T-helper 1 cell treated with Interleukin-12 subunit alpha and Interleukin-12 subunit beta and Interleukin-4 antibody, amounts not matched to agents 30 μg/mL and 1 μg/mL, for 36 hours (primary cell): ENCODE measurements around the gene EXTL2.
"Not testable (repeated sequence)": the region's sequence is repeated elsewhere in the genome, so short reads cannot be mapped to it uniquely, and the experiment has no call there.

Source experiments
- H3K27ac Mint-ChIP-seq: one replicate; pipeline ENCODE4 v1.8.0; 2021; ENCODE audit warnings: mild to moderate bottlenecking, mixed read lengths
- H3K27me3 Mint-ChIP-seq: one replicate; pipeline ENCODE4 v1.8.0; 2021; ENCODE audit warnings: low read depth, mixed read lengths
- H3K36me3 Mint-ChIP-seq: one replicate; pipeline ENCODE4 v1.8.0; 2021; ENCODE audit warnings: low read depth, mixed read lengths
- H3K4me1 Mint-ChIP-seq: one replicate; pipeline ENCODE4 v1.8.0; 2021; ENCODE audit warnings: low read depth, mixed read lengths
- H3K4me3 Mint-ChIP-seq: one replicate; pipeline ENCODE4 v1.8.0; 2021; ENCODE audit warnings: mild to moderate bottlenecking, moderate library complexity, mixed read lengths
- H3K9me3 Mint-ChIP-seq: one replicate; pipeline ENCODE4 v1.8.0; 2021; ENCODE audit warnings: mixed read lengths

The EXTL2 gene

DNA sequence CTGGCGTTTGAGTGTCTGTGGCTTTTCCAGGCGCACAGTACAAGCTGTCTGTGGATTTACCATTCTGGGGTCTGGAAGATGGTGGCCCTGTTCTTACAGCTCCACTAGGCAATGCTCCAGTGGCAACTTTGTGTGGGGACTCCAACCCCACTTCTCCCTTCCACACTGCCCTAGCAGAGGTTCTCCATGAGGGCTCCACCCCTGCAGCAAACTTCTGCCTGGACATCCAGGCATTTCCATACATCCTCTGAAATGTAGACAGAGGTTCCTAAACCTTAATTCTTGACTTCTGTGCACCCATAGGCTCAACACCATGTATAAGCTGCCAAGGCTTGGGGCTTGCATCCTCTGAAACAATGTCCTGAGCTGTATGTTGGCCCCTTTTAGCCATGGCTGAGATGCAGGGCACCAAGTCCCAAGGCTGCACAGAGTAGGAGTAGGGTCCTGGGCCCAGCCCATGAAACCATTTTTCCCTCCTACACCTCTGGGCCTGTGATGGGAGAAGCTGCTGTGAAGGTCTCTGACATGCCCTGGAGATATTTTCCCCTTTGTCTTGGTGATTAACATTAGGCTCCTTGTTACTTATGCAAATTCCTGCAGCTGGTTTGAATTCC is 4.7 kb downstream of the EXTL2 start:
- Mint-ChIP-seq H3K9me3 (peaks cover 19% of the 10 kb centered on the region), H3K4me1 (peaks cover 15% of the 10 kb centered on the region)
- H3K36me3 Mint-ChIP-seq, H3K27me3 Mint-ChIP-seq, H3K27ac Mint-ChIP-seq, H3K4me3 Mint-ChIP-seq: not testable (repeated sequence)

- H3K4me1 Mint-ChIP-seq, H3K27ac Mint-ChIP-seq, H3K27me3 Mint-ChIP-seq, H3K36me3 Mint-ChIP-seq, H3K4me3 Mint-ChIP-seq: not testable (repeated sequence)
- H3K9me3 Mint-ChIP-seq, result peaks cover 19% of the 10 kb centered on the region
Observed at GRCh38 chr1:100889007-100889406, 5.6 kb downstream of the EXTL2 start.

DNA sequence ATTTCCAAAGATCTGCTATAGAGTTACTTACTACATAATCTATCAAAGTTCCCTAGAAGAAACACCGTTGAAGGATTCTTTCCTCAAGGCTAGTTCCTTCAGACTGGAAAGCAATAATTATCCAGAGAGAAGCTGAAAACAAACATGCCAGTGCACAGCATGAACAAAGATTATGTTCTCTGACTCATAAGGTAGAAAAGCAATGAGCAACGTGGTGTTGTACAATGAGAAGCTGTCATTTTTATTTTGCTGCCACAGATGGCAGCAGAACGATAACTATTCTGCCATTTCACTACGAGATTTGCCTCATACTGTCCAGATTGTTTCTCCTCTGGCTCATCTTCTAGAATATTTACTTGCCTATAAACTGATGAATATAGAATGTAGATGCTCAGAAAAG is 10.7 kb downstream of the EXTL2 start:
- H3K9me3 Mint-ChIP-seq, result peaks cover 7% of the 10 kb centered on the region
- peaks cover 3% of the 10 kb centered on the region for H3K36me3 Mint-ChIP-seq
- H3K27me3 Mint-ChIP-seq, result no peaks in the 10 kb centered on the region
- H3K27ac Mint-ChIP-seq, result no peak overlapping the region
- no peak overlapping the region for H3K4me3 Mint-ChIP-seq
- no peaks in the 10 kb centered on the region for H3K4me1 Mint-ChIP-seq

- Mint-ChIP-seq H3K9me3 (no peaks in the 10 kb centered on the region), H3K27ac (no peak overlapping the region), H3K4me3 (no peak overlapping the region), H3K36me3 (no peaks in the 10 kb centered on the region), H3K4me1 (no peaks in the 10 kb centered on the region), H3K27me3 (no peaks in the 10 kb centered on the region)
Observed at GRCh38 chr1:100882698-100883097, 11.9 kb downstream of the EXTL2 start.

DNA sequence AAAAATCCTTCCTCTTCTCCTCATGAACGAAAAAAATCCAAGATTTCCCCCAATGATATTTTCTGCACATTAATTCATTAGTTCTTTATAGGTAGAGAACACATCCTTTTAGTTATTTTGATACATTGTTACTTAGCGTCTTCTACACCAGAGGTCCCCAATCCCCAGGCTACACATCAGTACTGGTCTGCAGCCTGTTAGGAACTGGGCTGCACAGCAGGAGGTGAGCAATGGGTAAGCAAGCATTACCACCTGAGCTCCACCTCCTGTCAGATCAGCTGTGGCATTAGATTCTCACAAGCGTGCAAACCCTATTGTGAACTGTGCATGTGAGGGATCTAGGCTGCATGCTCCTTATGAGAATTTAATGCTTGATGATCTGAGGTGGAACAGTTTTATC is 13.0 kb downstream of the EXTL2 start:
- H3K9me3 Mint-ChIP-seq, result no peaks in the 10 kb centered on the region
- H3K36me3 Mint-ChIP-seq, result no peaks in the 10 kb centered on the region
- H3K27ac Mint-ChIP-seq, result no peak overlapping the region
- H3K4me3 Mint-ChIP-seq, result no peak overlapping the region
- no peaks in the 10 kb centered on the region for H3K27me3 Mint-ChIP-seq
- no peaks in the 10 kb centered on the region for H3K4me1 Mint-ChIP-seq

DNA sequence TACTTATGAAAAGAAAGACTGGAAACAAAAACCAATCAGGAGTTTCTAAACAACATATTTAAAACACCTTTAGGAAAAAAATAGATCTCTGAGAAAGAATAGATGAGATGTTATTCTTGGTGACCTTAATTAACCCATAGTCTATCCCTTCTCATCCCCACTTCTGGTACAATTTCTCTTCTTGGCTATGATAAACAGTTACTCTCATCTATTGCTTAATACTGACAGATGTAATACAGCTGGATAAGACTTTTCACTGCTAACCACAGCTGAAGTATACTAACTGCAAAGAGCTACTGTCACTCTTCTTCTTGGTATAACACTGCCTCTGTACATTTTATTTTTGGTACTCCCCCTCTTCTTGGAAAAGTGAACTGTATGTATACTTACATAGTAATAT is 15.2 kb downstream of the EXTL2 start:
- Mint-ChIP-seq H3K9me3 (no peaks in the 10 kb centered on the region), H3K4me1 (no peaks in the 10 kb centered on the region), H3K27me3 (peaks cover 5% of the 10 kb centered on the region), H3K36me3 (no peaks in the 10 kb centered on the region), H3K27ac (no peak overlapping the region), H3K4me3 (no peak overlapping the region)

DNA sequence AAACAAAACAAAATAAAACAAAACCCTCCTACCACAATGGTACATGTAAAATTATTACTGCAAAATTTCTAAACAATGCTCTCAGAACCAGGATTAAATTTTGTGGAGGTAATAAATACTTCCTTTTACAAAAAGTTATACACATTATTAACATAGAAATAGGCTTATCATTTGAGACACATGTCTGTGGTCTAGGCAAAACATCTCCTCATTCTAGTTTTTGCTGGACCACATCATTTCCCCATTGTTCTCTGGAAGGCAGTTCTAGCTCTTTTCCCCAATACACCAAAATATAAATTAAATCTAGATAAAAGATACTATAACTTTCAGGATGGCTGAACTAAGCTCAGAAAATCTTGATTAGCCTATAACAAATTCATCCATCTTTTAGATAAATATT is 18.4 kb downstream of the EXTL2 start:
- H3K4me1 Mint-ChIP-seq, result no peaks in the 10 kb centered on the region
- H3K4me3 Mint-ChIP-seq, result no peak overlapping the region
- no peaks in the 10 kb centered on the region for H3K9me3 Mint-ChIP-seq
- peaks cover 1% of the 10 kb centered on the region for H3K36me3 Mint-ChIP-seq
- H3K27ac Mint-ChIP-seq, result no peak overlapping the region
- H3K27me3 Mint-ChIP-seq, result peaks cover 5% of the 10 kb centered on the region

GRCh38 chr1:100875228-100875627 is 19.4 kb downstream of the EXTL2 start:
- Mint-ChIP-seq H3K36me3 (peaks cover 1% of the 10 kb centered on the region), H3K27me3 (peaks cover 5% of the 10 kb centered on the region), H3K4me1 (no peaks in the 10 kb centered on the region)

GRCh38 chr1:100874433-100874832 is 20.2 kb downstream of the EXTL2 start:
- no peak overlapping the region for H3K27ac Mint-ChIP-seq
- no peaks in the 10 kb centered on the region for H3K9me3 Mint-ChIP-seq
- H3K4me1 Mint-ChIP-seq, result no peaks in the 10 kb centered on the region
- H3K27me3 Mint-ChIP-seq, result peaks cover 5% of the 10 kb centered on the region
- H3K36me3 Mint-ChIP-seq, result peaks cover 1% of the 10 kb centered on the region
- H3K4me3 Mint-ChIP-seq, result no peak overlapping the region

More at GRCh38 chr1:100875228-100875627, 19.4 kb downstream of the EXTL2 start:
- Mint-ChIP-seq H3K4me3 (no peak overlapping the region), H3K27ac (no peak overlapping the region), H3K9me3 (no peaks in the 10 kb centered on the region)

DNA sequence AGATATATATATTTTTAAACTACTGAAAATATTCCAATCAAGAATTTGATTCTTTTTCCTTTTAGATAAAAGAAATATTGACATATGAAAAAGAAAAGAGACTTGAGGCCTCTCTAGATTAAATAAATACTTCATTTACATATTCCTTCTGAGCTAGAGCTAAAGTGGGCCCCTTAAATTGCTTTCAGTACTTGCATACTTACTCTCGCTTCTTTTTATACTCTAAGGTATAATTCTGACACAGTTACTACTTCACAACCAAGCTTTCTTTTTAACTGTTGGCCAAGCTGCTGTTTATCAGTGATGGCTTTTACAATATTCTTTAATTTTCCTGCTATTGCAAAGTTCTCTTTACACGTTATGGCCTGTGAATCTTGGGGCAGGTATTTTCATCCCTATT is 24.6 kb downstream of the EXTL2 start:
- Mint-ChIP-seq H3K27ac (no peak overlapping the region), H3K4me3 (no peak overlapping the region), H3K27me3 (peaks cover 2% of the 10 kb centered on the region), H3K4me1 (no peaks in the 10 kb centered on the region), H3K9me3 (no peaks in the 10 kb centered on the region), H3K36me3 (peaks cover 1% of the 10 kb centered on the region)

- H3K9me3 Mint-ChIP-seq, result no peaks in the 10 kb centered on the region
- H3K4me3 Mint-ChIP-seq, result no peak overlapping the region
- H3K27ac Mint-ChIP-seq, result no peak overlapping the region
- no peaks in the 10 kb centered on the region for H3K4me1 Mint-ChIP-seq
- no peaks in the 10 kb centered on the region for H3K27me3 Mint-ChIP-seq
- H3K36me3 Mint-ChIP-seq, result peaks cover 1% of the 10 kb centered on the region
Observed at GRCh38 chr1:100868364-100868995, 26.2 kb downstream of the EXTL2 start.

- no peaks in the 10 kb centered on the region for H3K9me3 Mint-ChIP-seq
- no peaks in the 10 kb centered on the region for H3K4me1 Mint-ChIP-seq
- no peak overlapping the region for H3K4me3 Mint-ChIP-seq
- no peaks in the 10 kb centered on the region for H3K36me3 Mint-ChIP-seq
- no peaks in the 10 kb centered on the region for H3K27me3 Mint-ChIP-seq
- no peak overlapping the region for H3K27ac Mint-ChIP-seq
Observed at GRCh38 chr1:100866901-100867206, 27.8 kb downstream of the EXTL2 start.

DNA sequence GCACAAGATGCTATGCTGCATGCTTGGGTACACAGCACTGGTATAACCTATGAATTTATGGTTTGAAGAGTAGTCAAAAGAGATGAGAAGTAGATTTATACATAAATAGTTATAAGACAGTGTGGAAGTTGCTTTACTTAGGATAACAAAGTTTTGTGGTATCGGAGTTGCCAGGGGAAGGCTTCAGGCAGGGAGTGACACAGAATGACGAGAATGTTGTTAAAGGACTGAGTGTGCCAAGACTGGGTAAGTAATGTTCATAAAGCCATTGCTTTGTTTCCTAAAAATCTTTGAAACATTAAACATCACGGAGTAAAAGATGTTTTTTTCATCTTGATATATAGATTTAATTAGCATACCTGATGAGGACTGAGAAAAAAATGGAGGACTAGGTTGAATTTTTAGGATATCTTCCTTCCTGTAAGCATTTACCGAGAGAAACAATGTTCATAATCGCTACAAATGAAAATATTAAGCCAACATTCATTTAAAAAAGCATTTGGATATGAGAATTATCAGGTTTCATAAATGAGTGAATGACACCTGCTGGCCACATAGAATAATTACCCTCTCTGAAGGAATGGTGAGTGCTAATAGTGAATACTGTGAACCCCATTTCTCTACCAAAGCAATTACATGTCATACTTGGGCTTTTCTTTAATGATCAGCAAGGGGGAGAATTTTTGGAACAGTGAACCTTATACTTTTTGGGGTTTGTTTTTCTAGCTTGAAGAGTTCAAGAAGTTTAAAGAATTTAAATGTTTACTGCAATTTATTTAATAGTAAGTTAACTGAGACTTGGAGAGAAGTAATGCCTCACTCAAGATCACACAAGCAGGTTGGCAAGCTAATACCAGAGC is 28.4 kb downstream of the EXTL2 start:
- Mint-ChIP-seq H3K36me3 (no peaks in the 10 kb centered on the region), H3K9me3 (no peaks in the 10 kb centered on the region), H3K4me1 (no peaks in the 10 kb centered on the region), H3K27ac (no peak overlapping the region), H3K27me3 (no peaks in the 10 kb centered on the region), H3K4me3 (no peak overlapping the region)

GRCh38 chr1:100862591-100862990 is 32.1 kb downstream of the EXTL2 start:
- Mint-ChIP-seq H3K27me3 (peaks cover 4% of the 10 kb centered on the region), H3K9me3 (no peaks in the 10 kb centered on the region), H3K4me1 (no peaks in the 10 kb centered on the region), H3K4me3 (no peak overlapping the region), H3K36me3 (no peaks in the 10 kb centered on the region), H3K27ac (no peak overlapping the region)

DNA sequence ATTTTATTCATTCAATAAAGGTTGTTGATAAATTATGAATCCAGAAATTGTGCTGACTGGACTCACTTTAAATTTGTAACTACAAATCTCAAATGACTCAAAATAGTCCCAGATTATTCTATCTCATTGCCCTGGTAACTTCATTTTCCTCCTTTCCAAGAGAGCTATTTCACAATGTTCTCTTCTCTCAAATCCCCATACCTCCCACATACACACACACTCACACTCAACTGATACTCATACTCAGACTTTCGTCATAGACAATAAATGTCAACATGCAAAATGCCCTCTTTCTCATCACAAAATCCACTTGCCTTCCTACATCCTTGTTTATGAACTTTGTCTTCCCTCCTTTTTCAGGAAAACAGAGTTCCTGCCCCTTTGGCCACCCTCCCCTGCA is 33.3 kb downstream of the EXTL2 start:
- Mint-ChIP-seq H3K4me1 (no peaks in the 10 kb centered on the region), H3K9me3 (no peaks in the 10 kb centered on the region), H3K4me3 (no peak overlapping the region), H3K27ac (no peak overlapping the region), H3K27me3 (peaks cover 10% of the 10 kb centered on the region), H3K36me3 (no peaks in the 10 kb centered on the region)
